ENCODE measurements around the gene ERFE.

DNA sequence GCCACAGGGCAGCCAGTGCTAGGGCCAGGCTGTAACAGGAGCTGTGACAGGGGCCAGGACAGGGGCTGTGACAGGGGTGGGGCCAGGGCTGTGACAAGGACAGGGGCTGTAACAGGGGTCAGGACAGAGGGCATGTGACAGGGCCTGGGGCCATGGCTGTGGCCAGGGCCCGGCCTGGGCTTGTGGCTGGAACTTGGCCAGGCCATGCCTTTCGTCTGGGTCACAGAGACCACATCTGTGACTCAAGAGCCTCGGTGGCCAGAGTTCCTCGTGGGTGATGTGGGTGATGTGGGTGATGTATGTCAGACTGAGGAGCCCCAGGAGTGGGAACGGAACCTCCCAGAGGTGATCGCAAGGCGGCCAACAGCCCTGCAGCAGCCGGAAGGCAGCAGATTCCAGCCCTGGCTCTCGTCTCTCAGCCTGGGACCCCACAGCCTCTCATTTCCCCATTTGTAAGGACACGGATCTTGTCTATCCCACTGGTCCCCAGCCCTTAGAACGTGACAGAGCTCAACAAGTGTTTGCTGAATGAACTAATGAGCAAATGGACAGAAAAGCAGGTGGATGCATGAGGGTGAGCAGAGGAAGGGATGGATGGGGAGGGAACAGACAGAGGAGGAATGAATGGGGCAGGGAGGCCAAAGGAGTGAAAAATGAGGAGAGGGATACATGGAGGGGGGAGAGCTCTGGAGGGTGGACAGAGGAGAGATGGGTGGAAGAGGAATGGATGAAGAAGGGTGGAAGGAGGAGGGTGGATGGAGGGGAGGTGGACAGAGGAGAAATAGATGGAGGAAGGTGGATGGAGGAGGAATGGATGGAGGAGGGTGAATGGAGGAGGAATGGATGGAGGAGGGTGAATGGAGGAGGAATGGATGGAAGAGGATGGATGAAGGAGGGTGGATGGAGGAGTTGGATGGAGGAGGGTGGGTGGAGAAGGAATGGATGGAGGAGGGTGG, 41.3 kb upstream of the ERFE start:
- TF ChIP-seq FOXM1 (IDR thresholded peaks at IDR 0.05; ENCODE audit: borderline replicate concordance, low read depth) = no peak
- no peak for TF ChIP-seq EP300 (IDR thresholded peaks at IDR 0.05; ENCODE audit: borderline replicate concordance)
- no peak for TF ChIP-seq ZBTB7A (IDR thresholded peaks at IDR 0.05; ENCODE audit: low read depth)
- TF ChIP-seq, protein P1, sequence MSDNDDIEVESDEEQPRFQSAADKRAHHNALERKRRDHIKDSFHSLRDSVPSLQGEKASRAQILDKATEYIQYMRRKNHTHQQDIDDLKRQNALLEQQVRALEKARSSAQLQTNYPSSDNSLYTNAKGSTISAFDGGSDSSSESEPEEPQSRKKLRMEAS (IDR thresholded peaks at IDR 0.05) = no peak
- no peak for TF ChIP-seq CREB1 (IDR thresholded peaks at IDR 0.05; ENCODE audit: low read depth)
- TF ChIP-seq YY1 (IDR thresholded peaks at IDR 0.05; ENCODE audit: low read depth) = no peak
- no peak for TF ChIP-seq TAF1 (IDR thresholded peaks at IDR 0.05; ENCODE audit: low read depth)
- TF ChIP-seq CEBPB (IDR thresholded peaks at IDR 0.05) = no peak
